Nephron progenitor cell (in vitro differentiated cells): ENCODE measurements around the gene AIF1L.
A peak's percentile ranks its signal among the peaks of the same experiment; 100 is the strongest.

Experiments
- DNase-seq: peaks from one replicate; pipeline ENCODE4 v3.0.0; 2021
- H3K27ac Mint-ChIP-seq: 2 replicates; pipeline ENCODE4 v1.8.0; 2021; ENCODE audit warnings: mild to moderate bottlenecking, moderate library complexity, mixed read lengths
- H3K27me3 Mint-ChIP-seq: 2 replicates; pipeline ENCODE4 v1.8.0; 2021; ENCODE audit warnings: mild to moderate bottlenecking, low read depth, mixed read lengths; ENCODE audit not compliant: poor library complexity
- H3K36me3 Mint-ChIP-seq: 2 replicates; pipeline ENCODE4 v1.8.0; 2021; ENCODE audit warnings: low read depth, mixed read lengths
- H3K4me1 Mint-ChIP-seq: 2 replicates; pipeline ENCODE4 v1.8.0; 2021; ENCODE audit warnings: mixed read lengths
- H3K4me3 Mint-ChIP-seq: 2 replicates; pipeline ENCODE4 v1.8.0; 2021; ENCODE audit warnings: mild to moderate bottlenecking, moderate library complexity, mixed read lengths
- H3K9me3 Mint-ChIP-seq: 2 replicates; pipeline ENCODE4 v1.8.0; 2021; ENCODE audit warnings: mild to moderate bottlenecking, moderate library complexity, mixed read lengths
- TF ChIP-seq, protein P1 (sequence below): fragments of 200-600 bp; sonication (generic); IDR thresholded peaks from 2 replicates; pipeline ENCODE4 v1.5.0; 2021; ENCODE audit warnings: antibody characterized with exemption

The AIF1L gene

DNA sequence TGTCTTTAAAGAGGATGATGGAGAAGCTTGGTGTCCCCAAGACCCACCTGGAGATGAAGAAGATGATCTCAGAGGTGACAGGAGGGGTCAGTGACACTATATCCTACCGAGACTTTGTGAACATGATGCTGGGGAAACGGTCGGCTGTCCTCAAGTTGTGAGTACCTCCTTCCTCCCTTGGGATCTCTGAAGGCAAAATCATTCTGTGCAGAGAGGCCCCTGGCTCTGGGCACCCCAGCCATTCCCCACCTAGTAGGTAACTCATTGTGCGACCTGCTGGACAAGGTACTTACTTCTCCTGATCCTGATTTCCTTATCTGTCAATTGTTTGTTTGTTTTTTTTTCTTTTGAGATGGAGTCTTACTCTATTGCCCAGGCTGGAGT lies 21.4 kb downstream of the AIF1L start:
- DNase-seq = no peak
- Mint-ChIP-seq H3K4me1 (no peaks in the 10 kb centered on the region), H3K9me3 (no peaks in the 10 kb centered on the region), H3K4me3 (no peak overlapping the region), H3K27me3 (no peaks in the 10 kb centered on the region), H3K36me3 (peaks cover 43% of the 10 kb centered on the region), H3K27ac (no peak overlapping the region)
- TF ChIP-seq, protein P1, sequence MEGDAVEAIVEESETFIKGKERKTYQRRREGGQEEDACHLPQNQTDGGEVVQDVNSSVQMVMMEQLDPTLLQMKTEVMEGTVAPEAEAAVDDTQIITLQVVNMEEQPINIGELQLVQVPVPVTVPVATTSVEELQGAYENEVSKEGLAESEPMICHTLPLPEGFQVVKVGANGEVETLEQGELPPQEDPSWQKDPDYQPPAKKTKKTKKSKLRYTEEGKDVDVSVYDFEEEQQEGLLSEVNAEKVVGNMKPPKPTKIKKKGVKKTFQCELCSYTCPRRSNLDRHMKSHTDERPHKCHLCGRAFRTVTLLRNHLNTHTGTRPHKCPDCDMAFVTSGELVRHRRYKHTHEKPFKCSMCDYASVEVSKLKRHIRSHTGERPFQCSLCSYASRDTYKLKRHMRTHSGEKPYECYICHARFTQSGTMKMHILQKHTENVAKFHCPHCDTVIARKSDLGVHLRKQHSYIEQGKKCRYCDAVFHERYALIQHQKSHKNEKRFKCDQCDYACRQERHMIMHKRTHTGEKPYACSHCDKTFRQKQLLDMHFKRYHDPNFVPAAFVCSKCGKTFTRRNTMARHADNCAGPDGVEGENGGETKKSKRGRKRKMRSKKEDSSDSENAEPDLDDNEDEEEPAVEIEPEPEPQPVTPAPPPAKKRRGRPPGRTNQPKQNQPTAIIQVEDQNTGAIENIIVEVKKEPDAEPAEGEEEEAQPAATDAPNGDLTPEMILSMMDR = no peak

DNA sequence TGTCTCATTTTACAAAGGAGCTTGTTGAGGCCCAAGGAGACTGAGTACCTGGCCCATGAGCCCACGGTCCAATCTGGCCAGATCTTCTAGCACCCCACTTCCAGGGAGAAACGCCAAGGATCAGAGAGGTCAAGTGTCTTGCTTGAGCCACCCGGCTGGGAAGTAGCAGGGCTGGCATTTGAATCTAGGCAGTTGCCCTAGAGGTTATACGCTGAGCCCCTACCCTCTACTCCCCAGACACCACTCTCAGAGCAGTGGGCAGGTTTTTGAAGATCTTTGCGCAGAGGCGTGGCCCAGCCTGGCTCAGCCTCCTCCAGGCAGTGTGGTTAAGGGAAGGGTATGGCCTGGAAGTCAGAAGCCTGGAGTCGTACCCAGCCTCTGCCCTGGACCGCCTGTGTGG lies 23.3 kb downstream of the AIF1L start:
- Mint-ChIP-seq H3K27ac (no peak overlapping the region), H3K4me1 (peaks cover under 1% of the 10 kb centered on the region), H3K27me3 (no peaks in the 10 kb centered on the region), H3K9me3 (no peaks in the 10 kb centered on the region), H3K36me3 (peaks cover 38% of the 10 kb centered on the region), H3K4me3 (no peak overlapping the region)
- TF ChIP-seq, protein P1 = no peak
- no peak for DNase-seq

DNA sequence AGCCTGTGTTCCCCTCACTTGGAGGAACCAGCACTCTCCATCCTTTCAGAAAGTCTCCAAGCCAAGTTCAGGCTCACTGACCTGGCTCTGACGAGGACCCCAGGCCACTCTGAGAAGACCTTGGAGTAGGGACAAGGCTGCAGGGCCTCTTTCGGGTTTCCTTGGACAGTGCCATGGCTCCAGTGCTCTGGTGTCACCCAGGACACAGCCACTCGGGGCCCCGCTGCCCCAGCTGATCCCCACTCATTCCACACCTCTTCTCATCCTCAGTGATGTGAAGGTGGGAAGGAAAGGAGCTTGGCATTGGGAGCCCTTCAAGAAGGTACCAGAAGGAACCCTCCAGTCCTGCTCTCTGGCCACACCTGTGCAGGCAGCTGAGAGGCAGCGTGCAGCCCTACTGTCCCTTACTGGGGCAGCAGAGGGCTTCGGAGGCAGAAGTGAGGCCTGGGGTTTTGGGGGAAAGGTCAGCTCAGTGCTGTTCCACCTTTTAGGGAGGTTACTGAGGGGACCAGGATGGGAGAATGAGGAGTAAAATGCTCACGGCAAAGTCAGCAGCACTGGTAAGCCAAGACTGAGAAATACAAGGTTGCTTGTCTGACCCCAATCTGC lies 24.4 kb downstream of the AIF1L start:
- Mint-ChIP-seq H3K36me3 (peaks cover 34% of the 10 kb centered on the region), H3K9me3 (no peaks in the 10 kb centered on the region), H3K27ac (peak overlapping the region; percentile 22), H3K4me3 (no peak overlapping the region), H3K27me3 (no peaks in the 10 kb centered on the region), H3K4me1 (peaks cover 8% of the 10 kb centered on the region)
- DNase-seq = no peak
- TF ChIP-seq, protein P1 = no peak

DNA sequence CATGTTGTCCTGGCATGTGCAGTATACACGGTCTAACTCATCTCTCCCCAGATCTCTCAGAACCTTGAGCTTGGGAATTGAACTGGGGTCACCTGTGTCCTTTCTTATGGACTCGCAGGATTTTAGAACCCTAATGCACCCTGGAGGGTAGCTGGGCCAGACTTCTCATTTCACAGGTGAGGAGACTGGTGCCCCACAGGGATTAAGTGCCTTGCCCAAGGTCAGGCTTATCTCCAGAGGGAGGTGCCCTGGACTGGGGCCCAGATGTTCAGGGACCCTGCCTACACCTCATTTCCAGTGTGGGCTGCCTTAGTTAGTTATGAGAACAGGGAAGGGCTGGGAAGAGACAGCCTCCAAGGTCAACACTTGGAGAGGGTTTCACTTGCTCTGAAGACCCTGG lies 25.0 kb downstream of the AIF1L start:
- Mint-ChIP-seq H3K4me3 (no peak overlapping the region), H3K9me3 (no peaks in the 10 kb centered on the region), H3K36me3 (peaks cover 30% of the 10 kb centered on the region), H3K27me3 (no peaks in the 10 kb centered on the region), H3K4me1 (peaks cover 14% of the 10 kb centered on the region), H3K27ac (no peak overlapping the region)
- TF ChIP-seq, protein P1 = no peak
- no peak for DNase-seq

DNA sequence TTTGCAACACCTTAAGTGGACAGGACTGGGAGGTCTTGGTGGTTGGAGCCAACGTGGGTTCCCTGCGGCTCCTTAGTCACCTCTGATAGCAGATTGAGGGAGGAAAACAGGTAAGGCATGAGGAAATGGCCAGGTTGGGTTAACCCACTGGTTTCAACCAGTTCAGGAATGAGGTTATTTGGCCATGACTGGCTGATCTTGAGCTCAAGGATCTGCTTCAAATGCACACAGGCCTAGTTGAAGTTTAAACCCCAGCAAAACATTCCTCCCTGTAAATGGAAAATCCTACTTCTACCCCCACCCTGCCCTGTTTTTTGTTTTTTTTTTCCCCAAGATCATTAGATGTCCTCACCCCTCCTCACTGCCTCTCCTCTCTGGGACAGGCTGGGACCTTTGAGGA lies 25.8 kb downstream of the AIF1L start:
- DNase-seq = no peak
- TF ChIP-seq, protein P1 = no peak
- H3K4me3 Mint-ChIP-seq = no peak overlapping the region
- peaks cover 19% of the 10 kb centered on the region for H3K4me1 Mint-ChIP-seq
- no peaks in the 10 kb centered on the region for H3K27me3 Mint-ChIP-seq
- H3K27ac Mint-ChIP-seq = peak overlapping the region; percentile 85
- H3K9me3 Mint-ChIP-seq = no peaks in the 10 kb centered on the region
- peaks cover 30% of the 10 kb centered on the region for H3K36me3 Mint-ChIP-seq

DNA sequence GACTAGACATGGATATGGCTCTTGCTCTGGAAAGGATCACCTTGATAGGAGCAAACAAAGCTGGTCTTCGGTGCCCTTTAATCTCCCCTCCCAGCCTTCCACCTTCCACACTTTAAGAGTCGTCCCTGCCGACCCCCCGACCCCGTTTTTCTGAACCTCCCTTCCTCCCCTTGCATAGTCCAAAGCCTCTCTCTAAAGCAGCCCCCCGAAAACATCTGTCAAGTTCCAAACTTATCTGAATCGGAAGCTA lies 28.6 kb downstream of the AIF1L start:
- no peaks in the 10 kb centered on the region for H3K9me3 Mint-ChIP-seq
- TF ChIP-seq, protein P1 = no peak
- H3K27ac Mint-ChIP-seq = peak overlapping the region; percentile 98
- peaks cover 39% of the 10 kb centered on the region for H3K36me3 Mint-ChIP-seq
- peaks cover 26% of the 10 kb centered on the region for H3K4me1 Mint-ChIP-seq
- no peak for DNase-seq
- peak overlapping the region; percentile 99 for H3K4me3 Mint-ChIP-seq
- no peaks in the 10 kb centered on the region for H3K27me3 Mint-ChIP-seq
